Measurements from ENCODE around the gene E2F8.

Gene E2F8

DNA sequence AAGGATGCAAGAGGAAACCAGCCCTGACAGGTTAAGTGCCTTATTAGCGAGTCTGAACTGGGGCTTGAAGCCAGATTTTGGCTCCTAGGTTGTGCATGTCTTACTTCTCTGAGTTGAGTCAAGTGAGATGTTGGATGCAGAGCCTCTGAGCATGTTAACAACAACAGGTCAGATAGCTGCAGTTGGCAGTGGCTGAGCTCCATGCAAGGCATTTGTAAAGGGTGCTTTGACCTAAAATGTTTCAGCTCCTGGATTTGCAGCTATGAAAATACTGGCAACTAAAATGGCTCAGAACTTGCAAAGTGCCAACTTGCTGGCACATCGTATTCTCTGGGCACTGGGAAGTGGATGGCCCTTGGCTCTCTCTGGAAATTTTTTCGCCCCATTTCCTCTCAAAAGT, 22.5 kb downstream of the E2F8 start:
- DNase-seq, result no peak

DNA sequence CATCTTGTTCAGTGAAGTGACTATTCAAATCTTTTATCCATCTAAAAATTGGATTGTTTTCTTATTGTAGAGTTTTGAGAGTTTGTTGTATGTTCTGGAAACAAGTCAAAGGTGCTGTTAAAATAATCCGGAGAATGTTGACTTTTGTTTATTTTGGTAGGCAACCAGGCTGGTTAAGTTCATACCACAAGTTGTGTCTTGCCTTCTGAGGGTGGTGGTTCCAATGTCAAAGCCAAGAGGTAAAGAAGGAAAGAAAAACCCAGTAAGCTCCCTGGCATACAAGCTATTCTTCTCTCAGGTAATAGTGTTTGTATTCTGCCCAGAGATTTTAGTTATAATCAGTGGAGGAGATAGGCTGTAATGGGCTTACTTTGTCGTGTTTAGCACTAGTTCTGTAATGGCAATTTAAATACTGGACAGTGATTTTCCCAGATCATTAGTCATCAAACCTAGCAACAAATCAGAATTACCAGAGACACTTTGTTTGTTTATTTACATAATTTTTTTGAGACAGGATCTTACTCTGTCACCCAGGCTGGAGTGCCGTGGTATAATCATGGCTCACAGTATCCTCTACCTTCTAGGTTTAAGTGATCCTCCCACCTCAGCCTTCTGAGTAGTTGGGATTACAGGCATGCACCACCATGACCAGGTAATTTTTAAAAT, 23.9 kb downstream of the E2F8 start:
- no peak for DNase-seq

DNA sequence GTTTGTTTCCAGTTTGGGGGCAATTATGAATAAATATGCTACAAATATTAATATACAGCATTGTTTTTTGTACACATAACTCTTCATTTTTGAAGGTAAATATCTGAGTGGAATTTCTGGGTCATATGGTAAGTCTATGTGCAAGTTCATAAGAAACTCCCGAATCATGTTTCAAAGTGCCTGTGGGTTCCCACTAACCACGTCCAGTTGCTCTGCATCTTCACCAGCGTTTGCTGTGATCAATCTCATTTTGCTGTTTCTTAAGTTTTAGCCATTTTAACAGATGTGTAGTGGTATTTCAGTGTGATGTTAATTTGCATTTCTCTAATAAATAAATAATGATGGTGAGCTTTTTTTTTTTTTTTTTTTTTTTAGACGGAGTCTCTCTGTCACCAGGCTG, 24.7 kb downstream of the E2F8 start:
- DNase-seq, result no peak

DNA sequence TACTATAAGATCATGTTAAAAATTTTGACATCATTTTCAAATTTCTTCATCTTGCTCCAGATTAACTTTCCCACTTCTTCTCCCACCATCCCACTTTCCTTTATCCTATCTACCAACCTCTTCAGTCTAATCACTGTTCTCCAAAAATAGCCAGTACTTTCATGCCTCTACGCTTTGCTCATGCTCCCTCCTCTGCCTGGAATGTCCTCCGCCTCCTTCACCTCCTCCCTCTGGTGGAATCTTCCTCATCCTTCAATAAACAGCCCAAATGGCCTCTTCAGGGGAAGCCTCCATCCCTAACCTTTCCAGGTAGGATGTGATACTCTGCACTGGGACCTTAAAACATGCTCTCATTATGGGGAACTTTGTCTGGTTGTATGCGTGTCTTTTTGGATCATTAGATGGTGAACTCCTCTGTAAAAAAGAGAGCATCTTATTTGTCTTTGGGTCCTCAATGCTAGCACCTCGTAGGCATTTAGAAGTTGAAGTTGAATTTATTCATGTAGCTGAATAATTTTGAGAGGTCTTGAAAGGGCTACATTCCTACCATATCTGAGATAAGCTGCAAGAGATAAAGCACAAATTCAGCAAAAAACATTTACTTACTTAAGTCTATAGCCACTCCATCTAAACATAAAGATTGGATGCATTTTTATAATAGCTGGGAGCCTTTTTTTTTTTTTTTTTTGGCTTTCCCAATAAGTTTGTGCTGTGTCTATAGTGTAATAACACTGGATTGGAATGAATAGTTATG, 31.0 kb downstream of the E2F8 start:
- no peak for DNase-seq

DNA sequence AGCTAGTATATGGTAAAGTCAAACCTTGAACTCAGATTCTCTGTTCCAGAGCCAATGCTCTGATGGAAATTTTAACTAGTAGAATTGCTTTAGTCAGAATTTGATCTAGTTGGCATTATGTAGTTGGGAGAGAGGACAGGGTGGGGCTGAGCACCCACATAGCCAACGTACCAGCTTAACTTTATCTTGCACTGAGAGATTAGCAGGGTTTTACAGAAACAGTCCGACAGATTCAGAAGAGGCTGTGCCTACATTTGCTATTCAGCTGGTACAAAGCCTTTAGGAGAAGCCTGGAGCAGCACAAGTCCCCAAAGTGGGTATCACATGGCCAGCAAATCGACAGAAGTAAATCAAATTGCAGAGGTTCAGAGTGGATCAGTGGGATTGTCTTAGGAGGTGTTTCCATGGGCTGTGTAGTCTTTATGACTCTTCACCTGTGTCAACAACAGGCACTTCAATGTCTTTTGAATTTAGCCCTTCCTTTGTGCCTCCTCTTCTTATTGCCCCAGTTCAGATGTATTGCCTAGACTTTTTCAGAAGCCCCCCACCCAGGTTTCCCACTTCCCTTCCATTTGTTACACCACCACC, 31.7 kb downstream of the E2F8 start:
- no peak for DNase-seq

DNA sequence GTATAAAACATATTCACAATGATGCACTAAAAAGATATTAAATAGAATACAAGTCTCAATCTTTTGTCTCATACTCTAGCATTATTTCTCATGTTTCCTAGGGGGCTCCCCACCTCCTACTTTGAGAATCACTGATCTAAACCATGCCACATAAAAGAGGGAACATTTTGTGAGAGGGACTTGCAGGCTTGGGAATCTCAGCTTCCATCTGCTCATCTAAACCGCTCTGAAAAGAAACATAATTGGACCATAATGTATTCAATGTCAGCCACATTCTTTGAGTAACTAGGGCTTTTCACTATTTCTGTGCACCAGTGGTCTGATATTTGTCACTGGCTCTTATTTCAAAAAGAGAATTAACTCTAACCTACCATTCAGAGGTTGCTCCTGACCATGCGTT, 32.6 kb downstream of the E2F8 start:
- DNase-seq, result no peak

DNA sequence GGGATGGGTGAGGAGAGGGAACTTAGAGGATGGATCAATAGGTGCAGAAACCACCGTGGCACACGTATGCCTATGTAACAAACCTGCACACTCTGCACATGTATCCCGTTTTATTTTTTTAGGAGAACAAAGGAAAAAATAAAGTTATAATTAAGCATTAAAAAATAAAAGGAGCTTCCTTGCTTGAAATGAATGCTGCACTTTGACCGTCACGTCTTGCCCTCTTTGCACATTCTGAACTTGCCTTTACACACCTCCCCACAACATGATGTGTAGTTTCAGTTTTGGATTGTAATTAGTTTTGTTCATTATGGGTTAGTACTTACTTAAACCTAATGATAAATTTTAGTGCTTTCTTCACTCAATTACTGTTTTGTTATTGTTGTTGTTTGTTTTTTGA, 35.9 kb downstream of the E2F8 start:
- no peak for DNase-seq

DNA sequence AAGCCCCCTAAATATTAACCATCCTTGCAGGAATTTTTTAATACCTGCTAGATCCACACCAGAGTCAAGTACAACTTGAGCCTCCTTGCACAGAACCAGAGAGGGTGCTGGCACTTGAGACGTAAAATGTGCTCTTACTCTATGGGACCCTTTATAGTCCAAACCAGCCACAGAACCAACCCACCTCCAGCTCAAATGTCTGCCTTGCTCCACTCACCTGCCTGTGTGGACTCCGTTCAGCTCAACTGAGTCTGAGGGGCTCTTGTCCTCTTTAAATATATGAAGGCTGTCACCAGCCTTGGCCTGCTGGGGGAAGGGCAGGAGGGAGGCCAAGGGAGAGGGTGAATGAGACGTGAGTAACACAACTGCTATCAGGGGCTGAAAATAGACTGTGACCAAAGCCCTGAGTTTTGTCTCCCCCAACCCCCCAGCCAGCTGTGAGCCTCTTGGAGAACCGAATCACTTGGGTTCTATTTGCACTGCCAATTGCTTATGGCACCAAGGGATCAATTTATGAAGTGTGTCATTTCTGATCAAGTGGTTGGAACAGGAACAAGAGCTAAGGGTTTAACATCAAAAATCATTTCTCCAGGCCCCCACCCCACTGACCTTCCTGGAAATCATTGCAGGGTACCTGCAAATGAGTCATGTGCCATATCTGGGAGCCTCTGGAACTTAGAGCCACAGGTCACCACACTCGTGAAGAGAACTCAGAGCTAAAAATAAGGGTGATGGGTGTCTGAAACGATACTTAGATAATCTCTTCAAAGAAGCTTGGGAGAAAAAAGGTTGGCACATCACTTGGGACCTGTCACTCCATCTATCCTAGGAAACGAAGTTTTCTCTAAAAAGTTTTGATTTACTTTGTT, 38.8 kb downstream of the E2F8 start, which contains the start of gene CSRP3:
TSS of gene CSRP3 (minus strand) at position 247 of the 869 bp plus-strand sequence. CDS start 9,535 bp downstream, outside the sequence.
- DNase-seq, result no peak

DNA sequence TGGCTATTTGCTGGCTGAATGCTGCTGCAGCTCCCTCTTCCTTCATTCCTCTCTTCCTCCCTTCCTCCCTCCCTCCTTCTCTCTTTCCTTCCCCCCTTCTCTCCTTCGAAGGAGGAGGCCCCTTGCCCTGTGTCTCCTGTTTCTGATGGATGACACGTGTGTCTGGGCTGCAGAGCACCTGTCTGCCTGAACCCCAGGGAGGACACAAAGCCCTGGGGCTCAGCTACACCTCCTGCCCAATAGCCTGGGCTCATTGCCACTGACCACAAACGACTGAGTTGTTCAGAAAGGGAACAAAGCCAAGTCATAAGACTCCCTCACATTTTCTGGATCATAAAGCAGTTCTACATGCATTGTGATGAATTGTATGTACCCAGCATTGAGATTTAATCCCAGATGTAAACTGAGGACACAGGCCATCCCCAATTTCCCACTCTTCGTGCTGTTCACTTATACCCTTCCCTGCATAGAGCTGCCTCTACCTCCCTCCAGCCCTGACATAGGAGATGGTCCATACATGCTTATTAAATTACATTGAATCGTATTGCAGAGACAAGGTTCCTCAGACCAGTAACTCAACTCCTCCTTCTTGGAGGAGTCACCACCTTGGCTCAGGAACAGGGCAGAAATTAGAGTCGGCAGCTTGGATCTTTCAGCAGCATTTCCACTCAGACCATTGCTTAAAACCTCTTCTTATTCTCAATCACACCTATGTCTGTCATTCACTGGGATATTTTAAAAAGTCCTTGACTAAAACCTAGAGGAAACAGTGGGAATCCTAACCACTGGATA, 40.1 kb downstream of the E2F8 start:
- DNase-seq, result no peak

DNA sequence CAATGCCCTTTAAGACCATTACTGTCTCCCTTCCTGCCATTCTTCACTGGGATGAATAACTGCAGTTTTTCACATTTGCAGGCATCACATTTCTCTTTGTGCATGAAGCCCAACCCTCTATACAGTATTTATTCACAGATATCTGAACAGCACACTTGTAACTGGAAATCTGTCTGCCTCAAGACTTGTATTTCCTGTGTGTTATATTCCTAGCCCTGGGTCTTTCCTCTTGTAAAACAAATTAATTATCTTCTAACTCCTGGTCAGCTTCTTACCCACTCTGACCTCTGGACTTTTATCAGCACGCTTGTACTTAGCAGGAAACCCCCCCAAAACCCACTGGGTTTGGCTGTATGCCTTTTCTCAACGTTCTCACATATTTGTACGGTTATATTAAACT, 41.0 kb downstream of the E2F8 start:
- DNase-seq, result no peak

DNA sequence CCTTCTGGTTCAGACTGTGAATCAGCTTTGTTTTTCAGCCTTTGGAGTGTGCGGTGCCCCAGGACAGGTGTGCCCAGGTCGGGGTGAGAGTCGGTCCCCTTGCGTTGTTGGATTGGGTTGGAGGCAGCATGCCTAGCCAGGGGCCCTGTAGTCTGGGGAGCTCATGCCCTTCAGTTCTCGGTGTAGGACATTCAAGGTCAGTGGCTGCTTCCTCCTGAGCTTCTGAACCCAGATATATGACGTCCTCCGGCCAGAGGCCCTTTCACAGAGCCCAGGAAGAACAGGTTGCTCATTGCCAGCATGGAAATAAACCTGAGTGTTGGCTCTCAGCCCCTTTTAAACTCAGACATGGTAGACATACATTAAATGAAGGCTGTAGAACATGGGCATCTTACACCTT, 41.7 kb downstream of the E2F8 start:
- no peak for DNase-seq

DNA sequence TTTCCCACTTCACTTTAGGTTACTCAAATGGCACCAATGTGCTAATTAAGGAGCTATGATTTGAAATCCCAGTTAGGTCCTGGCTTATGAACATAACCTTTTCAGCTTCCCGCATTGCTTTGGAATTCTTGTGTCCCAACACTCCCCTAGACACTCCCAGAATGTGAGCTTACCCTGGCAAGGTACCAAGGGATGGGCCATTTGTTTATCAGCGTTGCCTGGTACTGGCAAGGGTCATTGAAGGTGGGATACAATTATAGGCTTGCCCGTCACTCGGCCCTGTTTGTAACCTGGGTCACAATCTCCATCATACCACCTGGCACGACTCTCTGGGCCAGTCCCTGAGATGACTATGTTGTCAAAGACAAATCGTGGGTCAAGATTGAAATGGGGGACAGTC, 44.3 kb downstream of the E2F8 start:
- no peak for DNase-seq

DNA sequence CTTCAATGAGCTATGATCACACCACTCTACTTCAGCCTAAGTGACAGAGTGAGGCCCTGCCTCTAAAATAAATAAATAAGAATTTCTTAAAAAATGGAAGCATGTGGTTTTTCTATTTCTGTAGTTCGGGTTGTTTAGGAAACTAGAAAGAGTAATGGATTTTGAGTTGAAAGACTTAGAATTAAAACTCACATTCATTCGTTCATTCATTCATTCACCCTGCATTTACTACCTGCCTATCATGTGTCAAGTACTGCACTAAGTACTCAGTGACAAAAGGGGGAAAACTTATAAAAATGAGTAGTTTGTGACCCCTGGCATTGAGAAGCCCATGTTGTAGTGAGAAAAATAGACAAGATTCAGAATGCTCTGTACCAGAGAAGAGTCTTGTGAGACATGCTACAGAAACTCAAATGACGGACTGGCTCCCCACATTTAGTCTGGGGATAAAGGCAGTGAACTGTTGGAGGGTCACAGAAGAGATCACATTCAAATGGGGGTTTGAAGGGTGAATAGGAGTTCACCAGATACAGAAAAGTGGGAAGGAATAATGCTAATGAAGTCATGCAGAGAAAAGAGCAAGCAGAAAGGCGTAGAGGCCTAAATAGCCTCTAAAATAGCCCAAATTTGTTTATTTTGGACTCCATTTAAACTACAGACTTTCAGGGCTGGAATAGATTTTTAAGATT, 46.0 kb downstream of the E2F8 start:
- no peak for DNase-seq

DNA sequence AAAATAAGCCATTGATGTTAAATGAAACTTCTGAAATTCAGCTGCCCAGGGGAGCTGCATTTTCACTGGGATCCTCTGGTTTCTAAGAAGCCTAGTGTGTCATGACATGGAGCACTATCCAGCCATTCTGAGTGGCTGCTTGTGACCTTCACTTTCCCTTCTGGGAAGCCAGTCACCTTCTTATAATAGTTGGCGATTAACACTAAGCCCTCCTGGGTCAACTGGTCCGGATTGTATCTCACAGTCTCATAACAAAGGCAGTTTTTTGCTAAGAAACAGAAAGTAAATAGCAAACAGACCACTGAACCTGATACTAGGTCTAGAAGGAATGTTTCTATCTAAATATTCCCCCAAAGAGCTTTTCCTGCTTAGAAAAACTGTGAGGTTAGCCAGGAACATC, 46.8 kb downstream of the E2F8 start:
- no peak for DNase-seq

DNA sequence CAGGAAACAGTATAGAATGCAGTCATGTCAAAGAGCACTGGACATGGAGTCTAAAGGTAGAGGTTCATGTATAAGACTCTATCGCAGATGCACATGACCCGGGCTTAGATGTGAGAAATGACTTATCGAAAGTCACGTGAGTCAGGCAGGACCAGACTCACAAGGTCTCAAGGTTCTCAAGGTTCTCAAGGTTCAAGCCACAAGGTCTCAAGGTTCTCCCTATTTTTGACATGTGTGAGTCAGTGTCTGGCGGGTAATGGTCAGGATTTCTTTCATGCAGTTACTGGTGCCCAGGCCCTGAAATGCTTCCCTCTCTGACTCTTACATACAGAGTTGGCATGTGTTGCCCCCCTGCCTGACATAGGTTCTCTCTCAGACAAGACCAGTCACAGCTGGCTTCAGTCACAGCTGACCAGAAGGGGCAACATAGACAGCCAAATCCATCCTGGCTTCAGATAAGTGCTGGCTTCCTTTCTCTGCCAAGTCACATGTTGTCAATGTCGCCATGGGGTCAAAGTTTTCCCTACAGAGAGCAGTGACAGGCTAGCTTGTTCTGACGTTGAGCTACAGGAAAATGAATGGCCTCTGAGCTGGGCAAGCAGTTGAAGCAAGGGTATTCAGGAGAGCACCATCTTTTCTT, 49.1 kb downstream of the E2F8 start:
- no peak for DNase-seq

DNA sequence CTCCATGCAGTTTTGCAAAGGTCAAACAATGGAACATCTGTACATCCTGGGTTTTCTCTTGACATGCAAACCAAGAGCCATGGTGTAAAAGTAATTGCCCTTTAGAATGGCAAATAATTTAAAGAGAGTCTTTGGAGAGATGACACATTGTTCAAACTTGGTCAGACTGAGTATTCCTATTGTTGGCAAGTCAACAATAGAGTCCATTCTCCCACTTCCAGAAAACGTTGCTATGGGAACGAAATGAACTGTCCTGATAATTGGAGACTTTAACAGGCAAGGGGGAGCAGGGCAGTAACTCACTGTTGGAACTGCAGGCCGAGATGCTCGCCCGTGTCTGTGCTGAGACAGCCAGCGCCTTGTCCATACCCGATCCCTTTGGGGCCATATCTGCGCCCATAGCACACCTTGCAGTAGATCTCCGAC, 52.9 kb downstream of the E2F8 start:
- no peak for DNase-seq

DNA sequence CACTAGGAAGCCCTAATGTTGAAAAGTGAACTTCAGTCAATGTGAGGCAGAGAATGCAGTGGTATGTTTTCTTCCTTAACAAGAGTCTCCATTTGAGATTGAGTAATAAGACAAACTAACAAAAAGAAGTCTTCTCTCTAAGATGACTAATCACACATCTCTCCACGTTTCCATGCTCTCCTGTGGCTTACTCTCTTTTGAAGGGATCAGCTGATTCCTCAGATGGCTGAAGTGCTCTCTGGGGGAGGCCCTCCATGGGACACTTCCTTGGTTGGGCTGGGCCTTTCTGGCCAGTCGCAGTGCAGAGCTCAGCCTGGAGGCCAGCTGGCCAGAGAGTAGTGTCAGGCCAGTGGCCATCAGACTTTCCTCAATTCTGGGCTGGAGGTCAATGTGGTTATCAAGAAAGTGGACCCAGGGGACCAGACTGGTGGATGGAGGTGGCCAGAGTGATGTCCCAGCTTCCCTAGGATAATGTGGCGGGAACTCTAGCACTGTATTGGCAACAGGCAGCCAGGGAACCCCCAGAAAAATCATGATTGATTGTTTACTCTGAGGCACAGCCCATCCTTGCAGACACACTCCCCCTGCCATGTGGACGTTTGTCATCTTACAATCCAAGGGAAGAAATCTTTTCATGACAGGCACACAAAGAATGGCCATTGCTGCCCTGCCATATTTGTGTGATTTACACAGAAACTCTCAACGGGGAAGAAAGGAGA, 53.5 kb downstream of the E2F8 start:
- DNase-seq, result no peak

DNA sequence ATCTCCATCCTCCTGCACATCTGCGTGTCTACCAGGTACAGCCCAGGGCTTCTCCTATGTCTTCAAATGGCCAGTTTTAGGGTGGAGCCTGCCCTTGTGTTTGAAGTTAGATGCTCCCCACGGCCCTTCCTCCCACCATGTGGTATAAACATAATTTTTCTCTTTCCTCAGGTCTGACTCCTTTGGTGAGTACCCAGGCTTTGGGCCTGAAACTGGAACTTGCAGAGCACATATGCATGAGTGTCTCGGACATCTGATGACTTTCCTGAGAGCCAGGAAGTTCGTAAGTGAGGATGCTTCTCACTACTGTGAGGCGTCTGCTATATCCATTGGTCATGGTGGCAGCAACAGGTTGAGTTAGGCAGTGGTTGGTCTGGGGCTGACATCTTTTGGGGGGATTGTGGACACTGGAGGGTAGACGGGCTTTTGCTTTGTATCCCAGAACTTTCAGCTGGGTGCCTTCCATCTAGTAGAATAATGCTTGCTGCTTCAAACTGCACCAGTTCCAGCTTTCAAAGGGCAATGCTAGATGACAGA, 55.2 kb downstream of the E2F8 start:
- no peak for DNase-seq

DNA sequence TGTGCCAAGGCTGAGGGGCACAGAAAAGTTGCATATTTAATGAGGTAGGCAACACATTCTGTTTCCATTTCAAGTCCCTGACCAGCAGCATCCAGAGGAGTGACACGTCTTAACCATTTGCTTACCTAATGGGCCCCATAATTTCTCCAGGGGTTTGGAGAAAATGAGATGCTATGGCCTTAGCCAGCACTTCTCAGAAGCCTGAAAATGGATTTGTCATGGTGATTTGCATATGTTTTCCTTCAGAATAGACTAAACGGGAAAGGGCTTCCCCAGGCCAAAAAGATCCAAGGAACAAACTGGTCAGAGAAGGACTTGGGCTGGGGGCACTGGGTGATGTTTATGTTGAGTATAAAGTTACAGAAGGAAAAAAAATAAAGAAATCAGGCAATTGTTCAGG, 55.7 kb downstream of the E2F8 start:
- no peak for DNase-seq

DNA sequence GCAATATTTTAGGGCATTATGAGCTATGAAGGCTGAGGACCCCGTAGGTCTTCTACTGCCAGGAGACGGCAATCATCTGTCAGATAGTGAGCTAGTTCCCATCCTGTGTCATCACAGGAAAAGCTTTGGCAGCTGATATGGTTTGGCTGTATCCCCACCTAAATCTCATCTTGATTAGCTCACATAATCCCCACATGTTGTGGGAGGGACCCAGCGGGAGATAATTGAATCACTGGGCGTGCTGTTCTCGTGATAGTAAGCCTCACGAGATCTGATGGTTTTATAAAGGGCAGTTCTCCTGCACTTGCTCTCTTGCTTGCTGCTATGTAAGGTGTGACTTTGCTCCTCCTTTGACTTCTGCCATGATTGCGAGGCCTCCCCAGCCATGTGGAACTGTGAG, 57.1 kb downstream of the E2F8 start:
- no peak for DNase-seq
